GM19438 (cell line): ENCODE results near the gene MEGF11.

Experiments
- ATAC-seq: cut with Tn5 transposase; IDR thresholded peaks from one replicate; pipeline ENCODE4 v1.9.1; 2021; ENCODE audit warnings: low read depth; ENCODE audit not compliant: unreplicated experiment

MEGF11 gene

DNA sequence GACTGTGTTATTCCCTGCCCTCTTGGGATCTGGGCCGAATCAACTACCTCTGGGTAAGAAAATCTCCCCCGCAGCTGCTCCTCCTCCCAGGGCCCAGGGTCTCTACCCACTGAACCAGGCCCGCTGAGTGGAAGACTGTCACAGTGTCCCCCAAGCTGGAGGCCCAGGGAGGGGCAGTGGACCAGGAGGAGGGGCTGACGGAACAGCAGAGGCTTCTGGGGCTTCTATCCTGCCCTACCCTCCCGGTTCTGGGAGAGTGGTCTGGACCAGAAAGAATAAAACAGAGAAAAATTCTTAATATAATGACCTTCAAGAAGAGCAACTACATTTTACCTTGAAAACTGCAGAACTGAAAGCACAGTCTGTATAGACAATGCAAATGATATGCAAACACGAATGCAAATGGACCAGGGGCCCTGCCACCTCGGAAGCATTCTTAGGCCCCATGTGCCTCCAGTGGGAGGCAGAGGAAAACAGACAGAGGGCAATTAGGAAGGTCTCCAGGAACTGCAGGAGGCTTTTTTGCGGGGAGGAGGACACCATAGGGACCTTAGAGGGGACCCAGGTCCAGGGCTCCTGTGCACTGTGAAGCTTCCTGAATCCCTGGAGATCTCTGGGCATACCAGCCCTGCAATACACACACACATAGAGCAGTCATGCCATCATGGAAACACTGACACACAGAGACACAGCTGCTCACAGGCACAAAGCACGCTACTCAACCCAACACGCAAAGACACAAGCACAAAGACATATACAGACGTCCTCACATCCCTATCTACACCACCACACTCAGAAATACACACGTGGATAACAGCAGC, 12.3 kb downstream of the MEGF11 start:
- no peak for ATAC-seq

DNA sequence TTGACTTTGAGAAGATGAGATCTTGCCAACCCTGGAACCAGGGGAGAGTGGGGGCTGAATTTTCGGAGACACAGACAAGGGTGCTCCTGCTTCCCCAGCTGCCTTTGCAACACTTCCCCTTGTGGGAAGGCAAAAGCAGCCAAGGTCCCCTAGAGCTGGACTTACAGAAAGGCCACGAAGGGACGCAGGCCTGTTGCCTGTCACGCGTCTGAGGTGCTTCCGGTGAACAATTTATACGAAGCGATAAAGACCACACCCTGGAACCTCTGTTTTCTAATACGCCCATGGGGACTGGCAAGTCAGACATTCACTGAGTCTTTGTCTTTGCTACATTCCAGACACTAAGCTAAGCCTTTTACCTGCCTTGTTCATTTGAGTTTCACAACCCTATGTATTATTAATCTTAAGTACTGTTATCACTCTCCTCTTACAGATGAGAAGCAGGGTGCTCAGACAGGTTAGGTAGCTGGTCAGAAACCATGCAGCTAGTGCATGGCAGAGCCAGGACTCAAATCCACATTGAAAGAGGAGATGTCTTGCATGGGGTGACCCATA, 13.2 kb downstream of the MEGF11 start:
- no peak for ATAC-seq

DNA sequence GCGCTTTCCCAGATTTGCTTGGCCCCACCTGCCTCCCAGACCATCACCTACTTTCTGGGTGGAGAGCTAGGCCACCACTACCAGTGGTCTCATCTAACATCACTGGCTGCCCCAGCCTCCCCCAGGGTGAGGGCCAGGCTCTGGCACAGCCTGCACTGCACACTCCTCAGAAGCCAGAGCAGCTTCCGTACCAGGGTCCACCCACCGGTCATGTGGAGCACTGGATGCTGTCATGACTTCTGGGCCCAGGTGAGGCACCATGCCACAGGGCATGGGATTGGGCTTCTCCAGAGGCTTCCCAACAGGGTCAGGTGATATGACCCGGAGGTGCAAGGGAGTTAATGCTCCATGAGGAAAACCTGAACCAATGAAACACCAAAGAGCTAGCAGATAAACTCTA, 14.0 kb downstream of the MEGF11 start:
- ATAC-seq = no peak

DNA sequence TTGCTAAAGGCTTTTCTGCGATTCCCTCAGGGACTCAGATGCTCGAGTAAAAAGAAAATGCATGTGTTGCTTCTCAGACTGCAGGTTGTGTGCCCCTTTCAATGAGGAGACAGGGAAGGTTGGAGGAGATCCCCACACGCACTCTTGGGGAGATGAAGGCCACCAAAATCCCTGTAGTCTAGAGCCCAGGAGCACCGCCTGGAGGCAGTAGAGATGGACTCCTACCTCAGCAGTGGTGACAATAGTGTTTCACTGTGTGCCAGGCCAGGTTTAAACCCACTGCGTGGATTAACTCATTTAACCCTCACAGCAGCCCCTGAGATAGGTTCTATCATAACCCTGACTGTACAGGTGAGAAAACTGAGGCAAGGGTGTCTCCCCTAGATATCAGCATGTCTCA, 15.2 kb downstream of the MEGF11 start:
- no peak for ATAC-seq

DNA sequence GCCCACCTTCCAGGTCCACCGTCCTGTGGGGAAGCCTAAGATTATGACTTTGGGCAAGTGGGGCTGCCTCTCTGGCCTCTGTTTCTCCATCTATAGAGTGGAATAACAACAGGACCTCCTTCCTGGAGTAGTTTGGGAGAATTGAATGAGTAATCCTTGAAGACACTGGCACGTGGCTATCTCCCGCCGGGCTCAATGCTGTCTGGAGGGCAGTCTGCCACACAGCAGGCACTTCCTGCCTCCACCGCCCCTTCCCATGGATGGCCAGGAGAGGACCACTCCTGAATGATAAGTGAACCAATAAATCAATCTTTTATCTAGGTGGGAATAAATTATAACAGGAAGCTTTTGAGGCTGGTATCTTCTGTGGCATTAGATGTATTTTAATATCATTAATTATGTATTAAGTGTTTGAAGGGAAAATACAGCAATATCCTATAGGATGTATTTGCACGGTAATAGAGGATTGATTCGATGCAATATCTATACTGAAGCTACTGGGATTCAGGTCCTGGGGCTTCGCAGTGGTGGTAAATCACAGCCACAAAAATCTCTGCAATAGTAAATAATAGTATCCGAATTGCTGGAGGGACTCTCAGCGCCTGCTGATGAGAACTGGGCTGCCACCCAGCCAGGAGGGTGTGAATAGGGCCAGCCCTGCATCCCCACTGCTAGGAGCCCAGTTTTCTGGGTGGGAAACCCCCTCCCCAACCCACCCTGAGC, 15.9 kb downstream of the MEGF11 start:
- no peak for ATAC-seq

DNA sequence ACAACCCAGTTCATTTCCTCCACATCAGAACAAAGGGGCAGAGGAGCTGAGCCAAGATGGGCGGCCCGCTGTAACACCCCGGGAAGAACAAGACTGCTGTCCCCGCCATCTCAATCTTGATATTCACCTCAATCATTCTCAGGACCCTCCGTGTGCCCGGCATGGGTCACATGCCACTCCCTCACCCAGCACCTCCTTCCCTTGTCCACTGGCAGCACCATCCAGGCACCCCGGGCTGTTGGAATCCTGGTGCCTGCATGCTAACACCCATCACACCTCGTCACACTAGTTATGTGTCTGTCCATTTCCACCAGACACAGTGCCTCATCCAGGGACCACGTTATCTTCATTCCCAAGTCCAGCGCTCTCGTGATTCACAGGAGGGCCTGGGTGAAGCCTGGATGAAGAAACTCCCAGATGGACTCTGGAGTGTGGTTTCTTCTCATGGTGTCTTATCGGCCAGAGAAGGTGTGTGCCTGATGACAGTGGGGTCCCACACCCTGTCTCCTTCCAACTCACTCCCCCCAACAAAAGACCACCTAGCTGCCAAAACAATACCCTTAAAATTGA, 16.7 kb downstream of the MEGF11 start:
- ATAC-seq = no peak

DNA sequence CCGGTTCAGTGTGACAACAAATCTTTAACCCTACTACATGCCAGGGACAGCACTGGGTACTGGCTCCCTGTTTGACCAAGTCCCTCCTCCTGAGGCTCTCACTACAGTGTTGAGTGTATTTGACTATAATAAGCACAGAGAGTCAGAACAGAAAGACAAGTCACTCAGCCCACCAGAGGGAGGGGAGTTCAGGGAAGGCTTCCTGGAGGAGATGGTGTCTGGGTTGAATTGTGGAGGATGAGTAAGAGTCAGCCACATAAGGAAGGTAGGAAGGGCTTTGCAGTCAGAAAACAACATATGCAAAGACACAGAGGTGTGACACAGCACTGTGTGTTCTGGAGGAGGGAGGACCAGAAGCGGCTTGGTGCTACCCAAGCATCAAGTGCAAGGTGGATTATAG, 17.7 kb downstream of the MEGF11 start:
- ATAC-seq = no peak

DNA sequence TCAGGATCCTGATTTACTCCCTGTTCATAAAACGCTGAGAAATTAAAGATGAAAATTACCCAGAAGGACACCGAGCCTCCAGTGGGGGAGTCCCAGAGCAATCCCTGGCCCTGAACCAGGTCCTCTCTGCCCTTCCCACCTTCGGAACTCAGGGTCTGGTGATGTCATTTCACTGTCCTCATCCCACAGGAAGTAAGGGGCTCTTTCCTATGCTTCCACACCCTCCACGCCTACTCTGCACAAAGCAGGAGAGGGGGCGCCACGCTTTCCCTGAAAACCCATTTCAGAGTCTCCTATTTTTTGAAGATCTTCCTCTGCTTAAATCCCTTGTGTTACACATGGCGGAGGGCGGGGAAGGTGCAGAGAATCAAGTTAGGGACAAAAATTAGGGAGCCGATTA, 18.8 kb downstream of the MEGF11 start:
- no peak for ATAC-seq

DNA sequence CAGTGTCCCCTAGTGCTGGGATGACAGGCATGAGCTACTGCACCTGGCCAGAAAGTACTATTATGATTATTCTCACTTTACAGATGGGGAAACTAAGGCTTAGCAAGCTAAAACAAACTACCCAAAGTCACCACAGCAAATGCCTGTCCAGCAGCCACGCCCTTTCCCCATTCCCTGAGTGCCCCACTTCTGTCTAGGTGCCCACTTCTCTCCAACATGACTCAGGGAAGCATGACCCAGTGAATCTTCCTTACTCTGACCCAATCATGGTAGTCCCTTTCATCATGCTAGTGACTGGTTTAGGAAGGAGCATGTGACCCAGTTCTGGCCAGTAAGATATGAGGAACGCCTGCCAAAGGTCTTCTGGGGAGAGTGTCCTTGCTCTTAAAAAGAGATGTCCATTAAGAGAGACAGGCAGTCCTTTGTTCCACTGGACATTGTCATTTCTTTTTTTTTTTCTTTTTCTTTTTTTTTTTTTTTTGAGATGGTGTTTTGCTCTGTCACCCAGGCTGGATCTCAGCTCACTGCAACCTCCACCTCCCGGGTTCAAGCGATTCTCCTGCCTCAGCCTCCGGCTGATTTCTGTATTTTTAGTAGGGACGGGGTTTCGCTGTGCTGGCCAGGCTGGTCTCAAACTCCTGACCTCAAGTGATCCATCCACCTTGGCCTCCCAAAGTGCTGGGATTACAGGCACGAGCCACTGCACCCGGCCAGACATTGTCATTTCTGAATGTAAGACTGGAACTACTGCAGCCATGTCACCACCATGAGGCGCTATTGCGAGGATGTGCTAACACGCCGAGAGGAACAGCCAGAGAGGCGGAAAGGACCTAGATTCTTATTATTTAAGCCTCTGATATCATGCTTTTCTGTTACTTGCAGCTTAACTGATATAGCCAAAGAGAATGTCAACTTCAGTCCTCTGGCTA, 19.8 kb downstream of the MEGF11 start:
- ATAC-seq = no peak

DNA sequence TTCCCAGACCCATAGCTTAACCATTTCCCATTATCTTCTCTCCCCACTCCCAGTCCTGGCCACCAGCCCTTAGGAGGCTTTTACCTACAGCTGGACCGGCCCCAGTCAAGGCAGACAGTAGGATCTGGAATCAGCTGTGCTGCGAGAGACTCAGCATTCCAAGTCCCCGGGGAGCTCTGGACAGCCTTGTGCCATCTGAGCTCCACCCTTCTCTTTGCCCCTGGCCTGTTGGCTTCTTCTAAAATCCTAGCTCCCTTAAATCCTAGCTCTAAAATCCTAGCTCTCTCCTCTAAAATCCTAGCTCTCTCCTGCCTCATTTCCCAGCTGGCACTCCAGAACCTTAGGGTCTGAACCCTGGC, 21.3 kb downstream of the MEGF11 start:
- no peak for ATAC-seq

DNA sequence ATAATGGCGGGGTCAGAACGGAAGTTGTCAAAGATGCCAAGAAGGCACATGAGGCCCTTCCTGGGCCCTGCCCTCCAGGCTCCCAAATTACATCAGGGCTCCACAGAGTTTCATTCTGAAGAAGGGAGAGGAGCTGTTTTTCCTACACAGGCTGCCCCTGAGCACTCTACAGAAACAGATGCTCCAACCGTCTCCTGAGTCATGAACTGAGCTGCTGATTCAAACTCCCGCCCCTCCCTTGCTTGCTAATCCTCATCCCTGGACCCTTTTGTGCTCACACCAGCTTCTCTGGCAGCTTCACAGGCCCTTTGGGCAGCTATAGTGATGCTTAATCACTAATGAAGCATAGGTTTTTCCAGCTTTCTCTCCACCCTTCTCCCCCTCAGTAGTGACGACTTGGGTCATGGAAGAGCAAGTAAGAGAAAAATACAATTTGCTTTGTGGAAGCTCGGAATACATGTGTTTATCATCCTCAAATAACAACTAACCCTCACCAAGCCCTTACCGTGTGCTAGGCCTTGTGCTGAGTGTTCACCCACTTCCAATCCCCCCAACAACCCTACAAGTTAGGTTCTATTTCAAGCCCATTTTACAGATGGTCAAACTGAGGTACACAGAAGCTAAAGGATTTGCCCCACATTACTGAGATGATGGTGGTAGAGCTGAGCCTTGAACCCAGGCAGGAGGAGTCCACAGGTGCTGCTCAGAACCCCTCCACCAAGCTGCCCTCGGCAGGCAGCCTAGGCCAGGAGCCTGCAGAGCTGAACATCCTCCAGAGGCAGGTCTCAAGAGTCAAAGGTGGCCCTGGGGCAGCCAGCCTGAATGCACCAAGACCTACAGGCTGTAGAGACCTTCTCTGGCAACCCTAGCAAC, 21.9 kb downstream of the MEGF11 start:
- ATAC-seq = no peak

DNA sequence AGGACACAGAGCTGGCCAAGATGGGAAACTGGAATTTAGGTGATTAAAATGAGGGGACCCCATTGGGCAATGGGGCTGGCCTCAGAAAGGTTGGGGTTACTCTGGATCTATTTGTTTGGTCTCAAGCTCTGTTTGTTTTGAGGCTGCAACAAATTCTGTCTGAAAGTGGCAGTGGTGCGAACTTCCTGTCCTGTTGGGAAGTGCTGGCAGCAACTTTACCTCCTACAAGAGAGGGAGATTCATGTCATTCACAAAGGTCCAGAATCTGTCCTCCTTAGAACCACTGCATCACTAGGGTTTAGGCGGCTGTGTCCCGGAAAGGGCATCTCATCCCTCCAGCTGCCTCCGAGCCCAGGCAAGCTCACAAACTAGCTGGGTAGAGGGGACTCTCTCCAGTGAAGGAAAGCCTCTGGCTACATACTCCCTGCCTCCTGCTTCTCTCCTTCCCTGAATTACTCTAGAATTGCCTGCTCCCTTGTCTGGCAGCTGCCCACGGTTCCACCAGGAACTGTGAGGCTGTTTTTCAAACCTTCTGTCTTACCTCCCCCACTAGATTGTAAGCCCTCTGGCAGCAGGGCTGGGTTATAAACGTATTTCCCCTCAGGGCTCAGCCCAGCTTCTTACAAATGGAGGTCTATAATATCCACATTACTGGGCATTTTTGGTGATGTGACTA, 23.6 kb downstream of the MEGF11 start:
- ATAC-seq = no peak

DNA sequence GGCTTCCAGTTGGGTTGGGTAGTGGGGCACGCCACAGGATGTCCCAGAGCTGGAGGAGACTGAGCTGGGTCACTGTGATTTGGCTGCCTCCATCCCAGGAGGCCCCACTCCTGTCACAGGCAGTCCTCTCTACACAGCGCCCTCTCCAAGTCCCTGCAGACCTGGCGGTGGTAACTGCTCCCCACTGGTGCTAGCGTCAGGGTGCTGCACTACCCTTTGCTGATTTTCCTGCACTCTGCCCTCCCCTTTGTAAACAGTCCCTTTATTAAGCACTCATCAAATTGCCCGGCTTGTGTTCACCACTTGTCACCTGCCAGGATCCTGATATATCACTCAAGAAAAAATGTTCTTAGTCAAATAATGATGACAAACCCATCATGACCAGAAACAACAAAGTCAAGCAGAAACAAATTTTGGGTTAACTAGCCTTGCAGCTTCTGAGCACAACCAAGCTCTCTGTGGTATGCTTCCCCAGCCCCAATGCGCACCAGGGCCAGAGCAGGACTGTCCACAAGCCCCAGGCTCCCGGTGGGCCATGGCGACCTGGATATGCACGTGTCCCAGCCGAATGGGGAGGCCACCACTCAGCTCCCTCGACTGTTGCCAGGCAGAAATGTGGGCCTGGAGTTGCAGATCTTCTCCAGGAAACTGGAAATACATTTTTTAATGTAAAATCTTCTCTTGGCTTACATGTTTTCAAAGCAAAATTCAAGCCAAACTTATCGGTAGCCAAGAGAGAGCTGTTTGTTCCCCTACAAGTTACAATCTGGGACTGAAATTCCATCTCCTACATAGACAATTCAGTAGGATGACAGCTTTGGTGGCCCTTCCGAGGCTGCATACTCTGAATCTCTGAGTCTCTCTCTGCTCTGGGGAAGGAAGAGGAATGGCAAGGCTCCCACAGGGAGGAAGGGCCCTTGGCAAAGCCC, 24.5 kb downstream of the MEGF11 start:
- ATAC-seq = no peak

DNA sequence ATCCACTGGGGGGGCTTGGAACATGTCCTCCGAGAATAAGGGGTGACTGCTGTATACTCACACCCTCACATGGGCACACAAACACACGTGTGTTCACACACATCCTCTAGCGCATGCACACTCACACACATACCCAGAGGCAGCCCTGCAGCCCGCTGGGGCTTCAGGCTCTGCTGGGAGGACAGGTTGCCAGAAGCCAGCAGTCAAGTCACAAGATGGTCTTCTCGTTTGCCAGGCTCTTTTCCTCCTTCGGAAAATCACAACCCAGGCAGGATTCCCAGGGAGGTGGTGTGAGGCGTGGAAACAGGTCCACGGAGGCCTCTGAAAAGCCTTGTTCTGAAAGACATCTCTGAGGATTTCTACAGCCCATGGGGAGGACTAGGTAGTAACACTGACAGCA, 26.8 kb downstream of the MEGF11 start:
- no peak for ATAC-seq

DNA sequence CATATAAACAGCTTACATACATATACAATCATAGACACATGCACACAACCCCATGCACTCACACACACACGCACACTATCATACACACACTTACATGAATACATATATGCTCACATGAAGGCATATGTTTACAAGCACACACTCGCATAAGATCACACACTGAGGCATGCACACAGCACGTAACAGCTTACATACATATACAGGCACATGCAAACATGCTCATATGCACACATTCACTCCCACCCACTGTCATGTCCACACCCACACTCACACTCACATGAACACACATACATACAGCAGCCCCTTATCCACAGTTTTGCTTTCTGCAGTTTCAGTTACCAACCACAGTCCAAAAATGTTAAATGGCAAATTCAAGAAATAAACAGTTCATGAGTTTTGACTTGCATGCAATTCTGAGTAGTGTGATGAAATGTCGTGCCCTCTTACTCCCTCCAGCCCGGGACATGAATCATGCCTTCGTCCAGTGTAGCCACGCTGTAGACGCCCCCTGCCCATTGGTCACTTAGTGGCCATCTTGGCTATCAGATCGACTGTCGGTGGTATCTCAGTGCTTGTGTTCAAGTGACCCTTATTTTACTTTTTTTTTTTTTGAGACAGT, 27.8 kb downstream of the MEGF11 start:
- no peak for ATAC-seq

DNA sequence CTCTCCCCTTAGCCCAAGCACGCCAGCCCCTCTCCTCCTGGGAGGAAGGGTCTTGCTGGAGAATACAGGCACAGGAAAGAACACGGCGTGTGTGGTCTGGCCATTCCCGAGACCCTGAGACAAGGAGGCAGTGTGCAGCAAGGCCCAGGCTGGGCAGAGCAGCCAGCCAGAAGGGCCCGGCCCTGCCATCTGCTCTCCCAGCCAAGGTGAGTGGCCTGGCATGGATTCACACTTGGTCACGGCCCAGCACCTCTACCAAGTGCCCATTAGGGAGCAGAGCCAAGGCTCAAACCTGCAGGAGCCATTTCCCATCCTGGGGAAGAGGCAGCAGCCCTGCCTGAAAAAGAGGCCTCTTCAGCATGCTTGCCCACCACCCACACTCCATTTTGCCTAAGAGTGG, 28.6 kb downstream of the MEGF11 start:
- no peak for ATAC-seq
